Heart right ventricle (tissue), 16 donors: ENCODE measurements around the gene ZNF821. TPM values are rescaled to one million over a fixed set of nuclear protein-coding genes. Genes with fewer than 3 reads are reported as not detected.

ENCODE experiments used
- ATAC-seq, 8 donors: fragments of 200-7000 bp; cut with Tn5 transposase; one replicate each; pipeline ENCODE4 v1.9.1; 2020; ENCODE audit warnings: mild to moderate bottlenecking in 8 of 8, moderate library complexity in 8 of 8, moderate number of reproducible peaks in 1 of 8
- DNase-seq, 2 donors: peaks; one replicate each; pipeline ENCODE4 v3.0.0-alpha.2; 2020
- H3K27ac ChIP-seq, 10 donors: fragments of 200-600 bp; sonication (generic) in 2 of 10; one replicate each; pipeline versions ENCODE4 v1.5.0 to v1.8.0; 2020 to 2022; ENCODE audit warnings: mild to moderate bottlenecking in 3 of 10
- H3K27me3 ChIP-seq, 7 donors: fragments of 200-600 bp; one replicate each; pipeline ENCODE4 v1.8.0; 2021 to 2022; ENCODE audit warnings: mild to moderate bottlenecking in 2 of 7
- H3K36me3 ChIP-seq, 9 donors: fragments of 200-600 bp; sonication (generic) in 1 of 9; one replicate each; pipeline versions ENCODE4 v1.5.0 to v1.8.0; 2020 to 2022; ENCODE audit warnings: mild to moderate bottlenecking in 2 of 9
- H3K4me1 ChIP-seq, 9 donors: fragments of 200-600 bp; sonication (generic) in 1 of 9; one replicate each; pipeline versions ENCODE4 v1.5.0 to v1.8.0; 2020 to 2022; ENCODE audit warnings: mild to moderate bottlenecking in 4 of 9
- H3K4me3 ChIP-seq, 10 donors: fragments of 200-600 bp; sonication (generic) in 2 of 10; one replicate each; pipeline versions ENCODE4 v1.5.0 to v1.8.0; 2020 to 2022; ENCODE audit warnings: mild to moderate bottlenecking in 7 of 10, moderate library complexity in 2 of 10
- H3K9me3 ChIP-seq, 11 donors: fragments of 200-600 bp in 10 of 11; sonication (generic) in 2 of 11; one replicate each; pipeline versions ENCODE4 v1.5.0 to v1.8.0; 2013 to 2022; ENCODE audit warnings: mild to moderate bottlenecking in 2 of 11, control low read depth in 1 of 11, moderate library complexity in 1 of 11
- WGBS, 2 donors: extraction: QIAGEN DNeasy Blood & Tissue Kit; methylation state at CpG; one replicate each; pipeline ENCODE4 v1.1.7; 2013; ENCODE audit warnings: inconsistent platforms in 1 of 2; 5-methylcytosine and 5-hydroxymethylcytosine counted together
- intact Hi-C, 10 donors: fragments of 100-400 bp; cut with DNase I; formaldehyde crosslinking; loops; one replicate each; pipeline versions ENCODE4 v1.11.1 to v1.14.2; 2022
- polyA plus RNA-seq, 2 donors: library from polyadenylated mRNA; stranded (reverse); fragments of 200-250 nt; gene quantifications; one replicate each; pipeline ENCODE4 v1.2.3, GENCODE V29; 2013
- total RNA-seq, 10 donors: library from RNA; stranded (reverse); fragmentation: NEBNext Ultra II Directional in 3 of 10; extraction: Animal tissue kit (Norgen Biotek cat#: 25700) in 3 of 10; gene quantifications; one replicate each; pipeline versions ENCODE4 v1.2.1 to v1.2.4, GENCODE V29; 2021 to 2023
- TF ChIP-seq, protein P1 (sequence below), 9 donors: fragments of 200-600 bp; sonication (generic) in 2 of 9; IDR thresholded peaks; one replicate each; pipeline versions ENCODE4 v1.5.0 to v1.8.0; 2021 to 2022; ENCODE audit warnings: antibody characterized with exemption in 9 of 9, mild to moderate bottlenecking in 5 of 9, moderate library complexity in 1 of 9
- donor health status: Arrhythmogenic right ventricular cardiomyopathy.
- donor health status: ischemic (EF 13 %, LVEDD 7.1; RV severe dilation, severe dysfunction).
- donor health status: healthy with polysubstance abuse.
- donor health status: DM: no; HTN: yes; CAD: no.
- donor health status: DM: no; HTN: no; CAD: no.
- donor health status: ischemic (EF 25% LVEDD 6.9; RV normal size, moderate dysfunction).
- donor health status: ischemic (EF 25% LVEDD 5.7; RV mildly dilated, moderate dysfunction).
- donor health status: healthy.
- donor health status: DM: yes; HTN: yes; CAD: no.
- donor health status: Ischemic cardiomyopathy.
- donor health status: ischemic (EF 35%, LVEDD 5.7; RV mildly dilated, moderate dysfunction).
- donor health status: nonischemic (EF 11% LVEDD 7.7; RV severe dilation, severe dysfunction).
- donor health status: DM: yes; HTN: yes; CAD: no.
- donor health status: PGD.
- donor health status: ischemic (EF 29% LVEDD 5.4; RV normal size, mild dysfunction).
- donor health status: nonischemic (EF 23%, LVEDD 6.1; RV moderate dilation, normal function).

The ZNF821 gene
- total and polyA plus RNA-seq, 12 donors: 2.2 to 7.8 (median 3.6) TPM

DNA sequence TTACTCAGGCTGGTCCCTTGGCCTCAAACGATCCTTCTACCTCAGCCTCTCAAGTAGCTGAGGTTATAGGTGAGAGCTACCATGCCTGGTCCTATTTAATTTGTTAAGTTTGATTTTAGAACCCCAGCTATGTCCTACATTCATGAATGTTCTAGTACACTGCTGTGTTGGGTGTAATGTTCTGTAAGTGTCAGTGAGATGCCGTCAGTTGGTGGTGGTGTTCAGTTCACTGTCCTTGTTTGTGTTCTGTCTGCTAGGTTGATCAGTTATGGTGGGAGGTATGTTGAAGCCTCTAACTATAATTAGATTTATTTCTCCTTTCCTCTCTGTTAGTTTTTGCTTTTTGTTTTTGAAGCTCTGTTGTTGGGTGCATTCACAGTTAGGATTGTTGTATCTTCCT, 19.6 kb upstream of the ZNF821 start:
- TF ChIP-seq, protein P1, sequence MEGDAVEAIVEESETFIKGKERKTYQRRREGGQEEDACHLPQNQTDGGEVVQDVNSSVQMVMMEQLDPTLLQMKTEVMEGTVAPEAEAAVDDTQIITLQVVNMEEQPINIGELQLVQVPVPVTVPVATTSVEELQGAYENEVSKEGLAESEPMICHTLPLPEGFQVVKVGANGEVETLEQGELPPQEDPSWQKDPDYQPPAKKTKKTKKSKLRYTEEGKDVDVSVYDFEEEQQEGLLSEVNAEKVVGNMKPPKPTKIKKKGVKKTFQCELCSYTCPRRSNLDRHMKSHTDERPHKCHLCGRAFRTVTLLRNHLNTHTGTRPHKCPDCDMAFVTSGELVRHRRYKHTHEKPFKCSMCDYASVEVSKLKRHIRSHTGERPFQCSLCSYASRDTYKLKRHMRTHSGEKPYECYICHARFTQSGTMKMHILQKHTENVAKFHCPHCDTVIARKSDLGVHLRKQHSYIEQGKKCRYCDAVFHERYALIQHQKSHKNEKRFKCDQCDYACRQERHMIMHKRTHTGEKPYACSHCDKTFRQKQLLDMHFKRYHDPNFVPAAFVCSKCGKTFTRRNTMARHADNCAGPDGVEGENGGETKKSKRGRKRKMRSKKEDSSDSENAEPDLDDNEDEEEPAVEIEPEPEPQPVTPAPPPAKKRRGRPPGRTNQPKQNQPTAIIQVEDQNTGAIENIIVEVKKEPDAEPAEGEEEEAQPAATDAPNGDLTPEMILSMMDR (IDR thresholded peaks at IDR 0.05): no peak
- DNase-seq (no peak), ATAC-seq (peak in 5 of 8 donors; percentile 8 to 85 (median 56))
- H3K27me3 ChIP-seq: no peaks in the 10 kb centered on the region
- 61 to 73% methylated on average over 2 of the region's 2 CpGs for WGBS, 2 donors
- peaks cover 0 to 100% (median 66%) of the 10 kb centered on the region in 9 donors for H3K4me1 ChIP-seq
- peaks cover 0 to 10% (median 0%) of the 10 kb centered on the region in 9 donors for H3K36me3 ChIP-seq
- H3K9me3 ChIP-seq: peaks cover 0 to 9% (median 0%) of the 10 kb centered on the region in 11 donors
- H3K4me3 ChIP-seq: no peak overlapping the region
- no peak overlapping the region for H3K27ac ChIP-seq
- intact Hi-C loops: no loop called here

DNA sequence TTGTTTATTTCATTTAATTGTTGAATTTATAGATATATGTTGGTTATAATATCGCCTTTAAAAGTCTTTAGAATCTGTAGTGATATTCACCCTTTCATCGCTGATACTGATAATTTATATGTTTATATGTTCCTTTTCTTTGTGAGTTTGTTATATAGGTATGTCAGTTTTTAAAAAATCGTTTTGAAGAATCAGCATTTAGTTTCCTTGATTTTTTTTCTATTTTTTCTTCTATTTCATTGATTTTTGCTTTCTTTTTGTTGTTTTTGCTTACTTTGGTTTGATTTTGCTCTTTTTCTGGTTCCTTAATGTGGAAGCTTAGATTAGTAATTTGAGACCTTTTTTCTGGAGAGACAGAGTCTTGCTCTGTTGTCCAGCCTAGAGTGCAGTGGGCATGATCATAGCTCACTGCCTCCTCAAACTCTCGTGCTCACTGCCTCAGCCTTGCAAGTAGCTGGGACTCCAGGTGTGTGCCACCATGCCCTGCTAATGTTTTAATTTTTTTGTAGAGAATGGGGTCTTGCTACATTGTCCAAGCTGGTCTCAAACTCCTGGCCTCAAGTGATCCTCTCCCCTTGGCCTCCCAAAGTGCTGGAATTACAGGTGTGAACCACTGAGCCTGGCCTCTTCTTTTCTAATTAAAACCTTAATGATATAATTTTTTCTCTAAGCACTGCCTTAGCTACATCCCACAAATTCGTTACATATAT, 18.8 kb upstream of the ZNF821 start:
- DNase-seq: no peak
- 86 to 88% methylated on average over 5 of the region's 5 CpGs for WGBS, 2 donors
- no peak overlapping the region for H3K27ac ChIP-seq
- peaks cover 0 to 9% (median 0%) of the 10 kb centered on the region in 11 donors for H3K9me3 ChIP-seq
- ATAC-seq: no peak
- no peaks in the 10 kb centered on the region for H3K27me3 ChIP-seq
- peaks cover 0 to 100% (median 66%) of the 10 kb centered on the region in 9 donors for H3K4me1 ChIP-seq
- TF ChIP-seq, protein P1 (IDR thresholded peaks at IDR 0.05): no peak
- no peak overlapping the region for H3K4me3 ChIP-seq
- H3K36me3 ChIP-seq: peaks cover 0 to 10% (median 0%) of the 10 kb centered on the region in 9 donors
- intact Hi-C loops: no loop called here

DNA sequence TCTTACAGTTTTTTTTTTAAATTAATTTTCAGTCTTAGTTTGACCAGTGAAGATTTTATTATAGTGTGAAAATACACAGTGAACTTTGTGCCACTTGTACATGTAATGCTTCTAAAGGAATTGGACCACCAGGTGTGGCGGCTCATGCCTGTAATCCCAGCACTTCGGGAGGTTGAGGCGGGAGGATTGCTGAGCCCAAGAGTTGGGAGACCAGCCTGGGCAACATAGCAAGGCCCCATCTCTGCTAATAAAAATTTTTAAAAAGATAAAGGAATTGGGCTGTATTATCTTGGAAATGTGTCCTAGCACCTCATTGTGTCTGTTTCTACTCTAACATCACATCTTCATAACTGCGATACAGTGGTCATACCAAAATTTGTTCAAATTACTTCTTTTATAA, 15.2 kb upstream of the ZNF821 start:
- TF ChIP-seq, protein P1 (IDR thresholded peaks at IDR 0.05): no peak
- Histone ChIP-seq H3K4me3 (peak overlapping the region in 1 of 10 donors; percentile 8), H3K36me3 (peaks cover 0 to 13% (median 0%) of the 10 kb centered on the region in 9 donors), H3K27me3 (no peaks in the 10 kb centered on the region), H3K27ac (peak overlapping the region in 2 of 10 donors; percentile 44 to 60), H3K4me1 (peaks cover 6 to 83% (median 75%) of the 10 kb centered on the region in 9 donors), H3K9me3 (no peaks in the 10 kb centered on the region)
- DNase-seq (no peak), ATAC-seq (no peak)
- WGBS, 2 donors: 99% methylated on average over 4 of the region's 4 CpGs
- intact Hi-C loops: loop anchor here in 4 of 10 donors (5.0 to 10.0 kb wide), 4 partner anchors 33 to 94 kb away; partner anchors contain the start of gene AP1G1 (in 2 of the 4)

DNA sequence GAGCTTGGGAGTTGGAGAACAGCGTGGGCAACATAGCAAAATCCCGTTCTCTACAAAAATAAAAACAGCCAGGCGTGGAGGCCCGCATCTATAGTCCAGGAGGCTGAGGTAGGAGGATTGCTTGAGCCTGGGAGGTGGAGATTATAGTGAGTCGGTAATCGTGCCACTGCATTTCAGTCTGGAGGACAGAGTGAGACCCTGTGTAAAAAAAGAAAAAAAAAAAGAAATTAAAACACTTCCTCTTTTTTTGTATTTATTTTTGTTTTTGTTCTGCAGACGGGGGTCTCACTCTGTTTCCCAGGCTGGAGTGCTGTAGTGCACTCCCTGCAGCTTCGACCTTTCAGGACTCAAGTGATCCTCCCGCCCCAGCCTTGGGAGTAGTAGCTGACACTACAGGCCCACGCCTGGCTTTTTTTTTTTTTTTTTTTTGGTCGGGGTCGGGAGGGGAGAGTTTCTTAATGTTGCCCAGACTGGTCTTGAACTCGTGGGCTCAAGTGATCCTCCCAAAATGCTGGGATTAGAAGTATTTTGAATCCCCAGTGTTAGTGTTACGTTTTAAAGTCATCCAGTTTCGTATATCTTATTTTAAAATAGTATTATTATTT, 12.9 kb upstream of the ZNF821 start:
- no peak for DNase-seq
- Histone ChIP-seq H3K4me3 (peak overlapping the region in 9 of 10 donors; percentile 77 to 97 (median 86)), H3K27me3 (no peaks in the 10 kb centered on the region), H3K36me3 (peaks cover 0 to 10% (median 0%) of the 10 kb centered on the region in 9 donors), H3K4me1 (peaks cover 6 to 67% (median 62%) of the 10 kb centered on the region in 9 donors), H3K27ac (peak overlapping the region in 7 of 10 donors; percentile 94 to 100 (median 97)), H3K9me3 (no peaks in the 10 kb centered on the region)
- 47% methylated on average over 15 of the region's 15 CpGs for WGBS, 2 donors
- TF ChIP-seq, protein P1 (IDR thresholded peaks at IDR 0.05): no peak
- intact Hi-C loops: loop anchor here in 4 of 10 donors (5.0 to 10.0 kb wide), 4 partner anchors 35 to 92 kb away; partner anchors contain the start of gene AP1G1 (in 2 of the 4)
- no peak for ATAC-seq
